ENCODE results near the gene FBXO46.

Gene FBXO46, protein sequence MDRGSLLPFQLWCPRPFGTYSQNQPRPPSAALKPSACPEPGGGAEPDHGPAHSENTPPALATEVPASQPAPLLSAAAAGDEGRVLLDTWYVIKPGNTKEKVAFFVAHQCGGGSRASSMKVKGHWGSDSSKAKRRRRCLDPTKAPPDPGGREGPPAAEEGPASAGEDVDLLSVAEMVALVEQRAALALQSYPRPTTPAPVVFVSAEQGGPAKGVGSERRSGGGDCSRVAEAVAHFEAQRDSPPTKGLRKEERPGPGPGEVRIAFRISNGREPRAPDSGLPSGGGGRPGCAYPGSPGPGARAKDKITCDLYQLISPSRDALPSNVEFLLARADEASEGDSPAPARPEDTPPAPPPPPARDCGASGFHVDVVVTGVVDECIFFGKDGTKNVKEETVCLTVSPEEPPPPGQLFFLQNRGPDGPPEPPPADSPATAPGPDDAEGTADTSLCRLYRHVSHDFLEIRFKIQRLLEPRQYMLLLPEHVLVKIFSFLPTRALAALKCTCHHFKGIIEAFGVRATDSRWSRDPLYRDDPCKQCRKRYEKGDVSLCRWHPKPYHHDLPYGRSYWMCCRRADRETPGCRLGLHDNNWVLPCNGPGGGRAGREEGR

DNA sequence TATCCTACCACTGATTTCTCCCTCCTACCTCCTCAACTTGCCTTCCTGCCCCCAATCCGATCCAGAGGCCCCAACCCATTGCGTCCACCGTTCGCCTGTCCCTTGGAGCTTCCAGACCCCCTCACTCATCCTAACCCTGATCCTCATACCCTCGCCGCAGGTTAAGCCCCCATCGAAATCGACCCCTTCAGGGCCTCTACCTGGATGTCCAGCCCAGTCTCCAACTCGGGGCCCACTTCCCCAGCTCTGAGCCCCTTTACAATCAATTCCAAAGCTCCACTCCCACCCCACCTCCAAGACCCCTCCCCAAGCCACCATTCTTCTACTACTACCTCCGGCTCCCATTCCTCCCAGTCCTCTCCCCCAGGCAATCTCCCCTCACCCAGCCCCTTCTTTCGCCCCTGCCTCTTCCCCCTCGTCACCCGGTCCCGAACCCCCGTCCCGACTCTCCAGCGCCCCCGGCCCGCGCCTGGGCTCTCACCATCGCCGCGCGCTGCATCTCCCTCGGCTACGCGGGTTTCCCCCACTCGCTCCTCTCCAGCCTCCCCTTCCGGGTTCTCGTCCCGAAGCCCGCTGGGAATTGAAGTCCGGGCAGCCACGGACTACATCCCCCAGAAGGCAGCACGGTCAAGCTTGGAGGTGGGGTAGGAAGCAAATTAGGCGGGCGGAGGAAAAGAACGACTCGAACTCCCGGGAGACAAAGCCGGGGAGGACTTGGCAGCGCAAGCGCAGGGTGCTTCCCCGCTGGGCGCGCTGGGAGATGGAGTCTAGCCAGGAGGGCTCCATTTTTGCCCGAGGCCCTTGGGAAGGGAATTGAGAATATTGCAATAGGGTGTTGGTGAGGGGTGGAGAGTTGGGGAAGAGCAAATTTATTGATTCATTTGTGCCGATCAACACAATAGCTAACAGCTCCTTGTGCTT, at the start of gene FBXO46:
FBXO46 (minus strand) TSS at position 529 of the 921 bp plus-strand sequence. CDS start 17,401 bp downstream, outside the sequence.
- FAIRE-seq = peak; percentile 98

DNA sequence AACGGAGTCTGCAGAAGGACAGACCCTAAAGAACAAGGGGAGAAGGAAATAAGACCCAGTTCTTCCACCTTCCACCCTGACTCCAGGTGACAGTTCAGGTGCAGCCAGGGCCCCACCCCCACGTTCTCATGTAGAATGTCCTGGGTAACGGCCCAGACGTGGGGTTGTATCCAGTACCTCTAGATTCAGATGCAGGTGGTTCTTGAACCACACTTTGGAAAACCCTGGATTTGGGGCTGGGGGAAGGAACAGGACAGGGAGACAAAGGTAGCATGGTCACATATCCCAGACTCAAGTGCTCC, 49.4 kb upstream of the FBXO46 start:
- FAIRE-seq = no peak

DNA sequence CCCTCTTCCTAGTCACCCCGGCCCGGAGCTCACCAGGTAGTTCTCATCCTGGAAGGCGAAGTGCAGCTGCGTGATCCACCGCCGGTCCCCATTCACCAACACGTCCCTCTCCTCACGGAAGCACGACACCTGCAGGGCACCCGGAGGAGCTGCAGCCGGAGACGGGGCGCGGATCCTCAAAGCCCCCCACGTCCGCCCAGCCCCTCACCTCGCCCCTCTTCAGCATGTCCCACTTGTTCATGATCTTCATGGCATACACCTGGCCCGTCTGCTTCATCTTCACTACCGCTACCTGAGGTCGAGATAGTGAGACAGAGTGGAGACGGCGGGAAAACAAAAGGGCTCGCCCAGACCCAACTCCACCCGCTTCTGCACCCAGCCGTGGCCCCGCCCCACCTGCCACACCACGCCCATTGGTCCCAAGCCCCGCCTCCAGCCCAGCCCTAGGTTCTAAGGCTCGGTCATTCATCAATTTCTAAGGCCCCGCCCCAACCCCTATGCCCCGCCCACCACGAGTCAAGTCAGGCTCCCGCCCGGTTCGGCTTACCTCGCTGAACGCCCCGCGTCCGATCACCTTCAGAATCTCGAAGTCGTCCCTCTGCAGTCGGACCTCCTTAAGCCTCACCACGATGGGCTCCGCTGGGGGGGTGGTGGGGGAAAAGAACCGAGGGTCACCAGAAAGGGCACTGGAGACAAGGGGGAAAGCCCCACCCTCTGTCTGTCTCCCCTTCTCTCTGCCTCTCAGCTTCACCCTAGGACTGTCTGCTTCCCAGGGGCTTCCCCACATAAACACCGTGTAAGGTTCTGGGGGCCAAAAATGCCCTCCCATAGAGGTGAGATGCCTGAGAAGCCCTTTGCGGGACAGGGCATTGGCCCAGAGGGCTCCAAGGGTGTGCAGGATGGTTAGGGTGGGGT, 48.8 kb upstream of the FBXO46 start:
- FAIRE-seq = no peak

DNA sequence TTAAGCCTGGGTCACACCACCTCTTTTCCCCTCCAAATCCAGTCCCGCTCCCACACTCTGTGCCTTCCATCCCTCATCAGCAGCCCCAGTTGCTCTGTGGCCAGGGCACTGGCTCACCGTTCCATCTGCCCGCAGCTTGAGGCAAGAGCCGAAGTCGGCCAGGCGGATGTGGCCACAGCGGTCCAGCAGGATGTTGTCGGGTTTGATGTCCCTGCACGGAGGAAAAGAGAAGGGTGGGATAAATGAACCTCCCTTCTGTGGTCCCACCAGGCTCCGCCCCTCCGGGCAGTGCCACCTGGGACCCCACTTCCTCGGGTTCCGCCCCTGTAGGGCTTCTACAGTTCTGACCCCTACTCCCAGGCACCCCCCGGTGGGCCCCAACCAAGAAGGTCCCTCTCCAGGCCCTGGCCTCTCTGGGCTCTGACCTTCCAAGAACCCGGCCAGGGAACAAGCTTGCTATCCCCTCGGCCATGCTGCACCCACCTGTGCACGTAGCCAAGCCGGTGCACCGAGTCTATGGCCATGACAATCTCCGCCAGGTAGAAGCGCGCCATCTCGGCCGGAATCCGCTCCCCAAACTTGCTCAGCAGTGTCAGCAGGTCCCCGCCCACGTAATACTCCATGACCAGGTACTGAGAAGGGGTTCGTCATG, 47.4 kb upstream of the FBXO46 start:
- no peak for FAIRE-seq

DNA sequence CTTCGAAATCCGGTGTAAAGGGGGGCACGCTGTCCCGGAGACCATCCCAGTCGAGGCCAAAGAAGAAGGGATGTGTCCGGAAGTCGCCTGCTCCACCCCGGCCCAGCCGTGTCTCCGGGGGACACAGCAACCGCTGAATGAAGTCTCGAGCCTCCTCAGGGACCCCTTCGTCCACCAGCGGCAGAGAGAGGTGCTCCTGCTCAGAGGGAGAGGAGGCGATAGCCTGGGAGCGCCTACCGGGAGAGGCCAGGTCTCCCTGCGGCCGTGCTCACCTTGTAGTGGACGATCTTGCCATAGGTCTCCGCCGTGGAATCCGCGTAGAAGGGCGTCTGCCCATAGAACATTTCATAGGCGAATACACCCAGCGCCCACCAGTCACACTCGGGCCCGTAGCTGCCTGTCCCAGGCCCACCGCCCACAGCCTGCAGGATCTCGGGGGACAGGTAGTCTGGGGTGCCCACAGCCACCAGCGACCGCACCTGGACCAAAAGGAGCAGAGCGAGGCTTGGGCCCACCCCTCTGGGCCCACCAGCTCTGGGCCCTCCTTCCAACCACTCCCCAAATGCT, 46.8 kb upstream of the FBXO46 start:
- no peak for FAIRE-seq

DNA sequence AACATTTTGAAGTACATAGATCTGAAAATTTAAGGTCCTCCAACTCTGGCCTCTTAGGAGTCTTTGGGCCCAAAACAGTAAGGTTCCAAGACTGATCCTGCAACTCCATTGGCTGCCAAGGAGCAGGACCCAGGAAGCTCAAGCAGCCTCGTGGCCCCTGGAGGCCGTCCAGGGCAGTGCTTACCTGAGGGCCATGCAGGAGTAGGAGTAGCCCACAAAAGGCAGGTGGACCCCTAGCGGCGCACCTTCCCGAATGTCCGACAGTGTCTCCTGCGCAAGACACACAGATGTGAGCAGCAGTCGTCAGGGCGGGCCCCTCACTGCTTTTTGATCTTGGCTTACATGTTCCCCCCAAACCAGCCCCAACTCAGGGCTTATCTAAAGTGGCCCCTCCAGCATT, 44.1 kb upstream of the FBXO46 start:
- FAIRE-seq = no peak

DNA sequence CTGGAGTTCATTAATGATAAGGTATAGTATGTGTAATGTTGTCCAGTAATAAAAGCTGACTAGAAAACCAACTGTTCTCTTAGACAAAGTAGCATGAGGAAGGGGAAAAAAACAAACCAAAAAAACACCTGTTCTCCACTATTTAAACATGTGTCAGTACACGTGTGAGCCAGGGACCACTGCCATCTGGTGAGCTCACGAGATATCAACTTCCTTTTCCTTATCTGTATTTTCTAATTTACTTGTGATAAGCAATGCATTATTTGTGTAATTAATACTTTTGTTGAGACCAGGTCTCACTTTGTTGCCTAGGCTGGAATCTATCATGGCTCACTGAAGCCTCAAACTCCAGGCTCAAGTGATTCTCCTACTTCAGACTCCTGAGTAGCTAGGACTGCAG, 42.7 kb upstream of the FBXO46 start:
- no peak for FAIRE-seq

DNA sequence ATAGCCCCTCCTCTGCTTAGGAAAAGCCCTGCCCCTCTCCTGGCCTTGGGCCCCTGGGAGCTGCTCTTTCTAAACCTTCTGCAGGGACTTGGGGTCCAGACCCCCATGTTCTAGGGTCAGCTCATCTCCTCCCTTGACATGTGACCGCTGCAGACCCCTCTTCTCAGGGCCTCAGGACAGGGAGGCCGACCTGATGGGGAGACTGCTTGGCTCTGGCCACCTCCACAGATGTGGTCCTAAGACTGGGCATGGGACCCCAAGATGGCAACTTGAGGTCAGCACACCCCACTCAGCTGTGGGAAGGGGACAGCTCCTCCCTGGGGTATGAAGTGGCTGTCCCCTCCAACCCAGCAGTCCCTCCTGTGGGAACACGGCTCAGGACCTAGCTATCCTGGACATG, 42.2 kb upstream of the FBXO46 start:
- no peak for FAIRE-seq

DNA sequence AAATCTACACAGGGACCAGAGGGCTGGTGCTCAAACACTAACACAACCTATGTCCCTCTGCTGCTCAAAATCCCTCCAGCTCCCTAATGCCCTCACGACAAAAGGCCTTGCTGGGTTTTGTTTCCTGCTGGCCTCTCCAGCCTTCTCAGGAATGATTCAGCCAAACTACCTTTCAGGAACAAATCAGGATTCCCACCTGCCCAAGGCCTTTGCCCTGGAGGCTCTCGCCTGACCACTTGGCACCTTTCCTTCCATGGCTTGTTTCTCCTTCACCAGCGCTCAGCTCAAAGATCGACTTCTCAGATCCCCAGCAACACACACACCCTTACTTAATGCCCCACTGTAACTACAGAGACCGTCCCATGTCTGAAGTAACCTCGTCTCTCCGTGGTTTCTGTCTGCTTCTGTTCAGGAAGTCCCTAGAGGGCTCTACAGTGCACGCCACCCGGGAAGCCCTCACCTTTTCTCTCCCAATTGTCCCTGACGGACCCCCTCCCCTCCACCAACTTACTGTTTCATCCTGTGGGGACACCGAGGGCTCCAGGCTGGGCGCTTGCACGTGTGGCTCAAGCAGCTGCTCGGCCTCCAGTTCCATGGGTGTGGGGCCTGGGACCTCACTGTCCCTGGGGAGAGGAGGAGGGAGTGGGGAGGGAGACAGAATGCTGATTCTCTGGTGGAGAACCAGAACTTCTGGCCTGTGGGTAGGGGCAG, 41.6 kb upstream of the FBXO46 start:
- no peak for FAIRE-seq

DNA sequence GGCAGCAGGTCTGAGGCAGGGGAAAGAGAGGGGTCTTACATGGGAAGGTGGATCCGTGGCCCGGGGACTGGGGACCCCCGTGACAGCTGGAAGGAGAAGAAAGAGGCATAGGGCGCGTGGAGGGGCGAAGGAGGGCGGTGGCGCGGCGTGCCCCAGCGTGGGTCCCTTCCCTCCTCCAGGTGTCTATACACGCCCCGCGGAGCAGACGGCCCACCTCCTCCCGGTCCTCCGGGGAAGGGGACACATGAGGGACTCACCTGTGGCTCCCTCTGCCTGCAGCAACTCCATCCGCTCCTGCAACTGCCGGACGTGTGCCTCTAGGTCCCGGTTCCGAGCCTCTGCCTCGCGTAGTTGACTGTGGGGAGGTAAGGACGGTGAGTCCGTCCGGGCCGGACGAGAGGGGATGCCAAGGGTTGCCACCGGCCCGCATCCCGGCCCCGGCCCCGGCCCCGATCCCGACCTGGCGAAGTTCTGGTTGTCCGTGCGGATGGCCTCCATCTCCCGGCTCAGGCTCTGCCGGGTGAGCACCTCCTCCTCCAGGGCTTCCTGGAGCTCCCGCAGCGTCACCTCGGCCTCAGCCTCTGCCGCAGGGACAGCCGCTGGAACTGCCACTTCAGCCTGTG, 40.7 kb upstream of the FBXO46 start:
- no peak for FAIRE-seq

DNA sequence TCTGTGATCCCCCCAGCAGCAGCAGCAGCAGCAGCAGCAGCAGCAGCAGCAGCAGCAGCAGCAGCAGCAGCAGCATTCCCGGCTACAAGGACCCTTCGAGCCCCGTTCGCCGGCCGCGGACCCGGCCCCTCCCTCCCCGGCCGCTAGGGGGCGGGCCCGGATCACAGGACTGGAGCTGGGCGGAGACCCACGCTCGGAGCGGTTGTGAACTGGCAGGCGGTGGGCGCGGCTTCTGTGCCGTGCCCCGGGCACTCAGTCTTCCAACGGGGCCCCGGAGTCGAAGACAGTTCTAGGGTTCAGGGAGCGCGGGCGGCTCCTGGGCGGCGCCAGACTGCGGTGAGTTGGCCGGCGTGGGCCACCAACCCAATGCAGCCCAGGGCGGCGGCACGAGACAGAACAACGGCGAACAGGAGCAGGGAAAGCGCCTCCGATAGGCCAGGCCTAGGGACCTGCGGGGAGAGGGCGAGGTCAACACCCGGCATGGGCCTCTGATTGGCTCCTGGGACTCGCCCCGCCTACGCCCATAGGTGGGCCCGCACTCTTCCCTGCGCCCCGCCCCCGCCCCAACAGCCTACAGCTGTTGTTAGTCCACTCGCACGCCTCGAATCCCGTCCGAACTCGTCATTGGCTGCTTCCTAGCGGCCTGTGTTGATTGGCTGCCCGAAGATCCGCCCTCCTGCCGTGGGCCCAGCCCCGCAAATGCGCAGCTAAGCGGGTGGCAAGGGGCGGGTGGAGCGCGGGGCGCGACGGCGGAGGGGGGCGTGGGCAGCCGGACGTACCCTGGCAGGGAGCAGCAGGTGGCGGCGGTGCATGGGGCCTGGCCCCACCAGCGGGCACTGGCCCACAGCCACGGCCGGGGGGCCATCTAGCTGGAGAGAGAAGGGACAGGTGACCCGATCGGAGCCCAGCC, 39.8 kb upstream of the FBXO46 start:
- FAIRE-seq = peak; percentile 96

DNA sequence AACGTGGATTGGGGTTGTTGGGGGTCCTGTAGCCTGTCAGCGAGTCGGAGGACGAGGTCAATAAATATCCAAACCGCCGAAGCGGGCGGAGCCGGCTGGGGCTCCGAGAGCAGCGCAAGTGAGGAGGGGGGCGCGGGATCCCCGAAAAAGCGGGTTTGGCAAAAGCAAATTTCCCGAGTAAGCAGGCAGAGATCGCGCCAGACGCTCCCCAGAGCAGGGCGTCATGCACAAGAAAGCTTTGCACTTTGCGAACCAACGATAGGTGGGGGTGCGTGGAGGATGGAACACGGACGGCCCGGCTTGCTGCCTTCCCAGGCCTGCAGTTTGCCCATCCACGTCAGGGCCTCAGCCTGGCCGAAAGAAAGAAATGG, 39.1 kb upstream of the FBXO46 start:
- no peak for FAIRE-seq

DNA sequence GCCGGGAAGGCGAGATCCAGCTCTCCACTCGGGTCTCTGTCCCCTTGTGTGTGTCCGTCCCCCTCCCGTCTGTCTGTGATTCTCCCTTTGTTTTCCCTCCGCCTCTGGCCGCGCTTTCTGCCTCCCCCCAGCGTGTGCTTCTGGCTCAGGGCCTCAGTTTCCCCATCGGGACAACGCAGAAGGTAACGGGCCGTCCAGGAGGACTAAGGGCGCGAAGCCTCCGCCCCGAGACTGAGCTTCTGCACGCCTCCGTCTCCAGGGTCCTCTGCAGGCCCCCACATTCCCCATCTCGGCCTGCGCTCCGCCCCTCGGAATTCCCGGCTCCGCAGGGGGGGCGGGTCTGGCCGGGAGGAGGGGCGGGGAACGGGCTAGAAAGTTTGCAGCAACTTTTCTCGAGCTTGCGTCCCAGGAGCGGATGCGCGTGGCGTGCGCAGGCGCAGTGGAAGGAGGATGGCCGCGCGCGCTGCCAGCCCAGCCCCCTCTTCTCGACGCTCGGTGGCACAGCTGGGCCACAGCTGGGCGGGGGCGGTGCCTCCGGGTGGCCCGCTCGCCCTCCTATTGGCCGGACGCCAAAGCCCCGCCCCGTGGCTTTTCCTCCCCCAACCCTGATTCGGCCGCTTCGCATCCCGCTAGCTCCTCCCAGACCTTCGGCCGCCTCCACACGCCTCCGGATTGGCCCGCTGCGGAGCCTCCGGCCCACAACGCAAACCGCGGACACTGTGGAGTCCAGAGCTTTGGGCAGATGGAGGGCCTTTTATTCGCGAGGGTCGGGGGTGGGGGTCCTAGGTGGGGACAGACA, 38.5 kb upstream of the FBXO46 start, which contains the start of gene SIX5:
SIX5 (minus strand) TSS at position 269 of the 799 bp plus-strand sequence. CDS start 408 bp downstream, outside the sequence.
- peak; percentile 92 for FAIRE-seq

DNA sequence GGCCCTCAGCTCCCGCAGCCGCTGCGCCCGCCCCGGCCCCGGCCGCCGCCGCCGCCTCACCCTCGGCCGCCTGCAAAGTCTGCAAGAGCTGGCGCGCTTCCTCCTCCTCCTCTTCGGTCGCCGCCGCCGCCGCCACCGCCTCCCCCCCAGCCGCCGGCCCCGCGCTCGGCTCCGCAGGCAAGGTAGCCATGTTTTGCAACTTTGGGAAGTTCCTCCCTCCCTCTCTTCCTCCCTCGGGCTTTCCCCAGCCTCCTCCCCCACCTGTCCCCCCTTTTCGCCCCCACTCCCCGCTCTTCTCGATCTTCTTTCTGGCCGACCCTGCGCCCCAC, 37.9 kb upstream of the FBXO46 start:
- no peak for FAIRE-seq

DNA sequence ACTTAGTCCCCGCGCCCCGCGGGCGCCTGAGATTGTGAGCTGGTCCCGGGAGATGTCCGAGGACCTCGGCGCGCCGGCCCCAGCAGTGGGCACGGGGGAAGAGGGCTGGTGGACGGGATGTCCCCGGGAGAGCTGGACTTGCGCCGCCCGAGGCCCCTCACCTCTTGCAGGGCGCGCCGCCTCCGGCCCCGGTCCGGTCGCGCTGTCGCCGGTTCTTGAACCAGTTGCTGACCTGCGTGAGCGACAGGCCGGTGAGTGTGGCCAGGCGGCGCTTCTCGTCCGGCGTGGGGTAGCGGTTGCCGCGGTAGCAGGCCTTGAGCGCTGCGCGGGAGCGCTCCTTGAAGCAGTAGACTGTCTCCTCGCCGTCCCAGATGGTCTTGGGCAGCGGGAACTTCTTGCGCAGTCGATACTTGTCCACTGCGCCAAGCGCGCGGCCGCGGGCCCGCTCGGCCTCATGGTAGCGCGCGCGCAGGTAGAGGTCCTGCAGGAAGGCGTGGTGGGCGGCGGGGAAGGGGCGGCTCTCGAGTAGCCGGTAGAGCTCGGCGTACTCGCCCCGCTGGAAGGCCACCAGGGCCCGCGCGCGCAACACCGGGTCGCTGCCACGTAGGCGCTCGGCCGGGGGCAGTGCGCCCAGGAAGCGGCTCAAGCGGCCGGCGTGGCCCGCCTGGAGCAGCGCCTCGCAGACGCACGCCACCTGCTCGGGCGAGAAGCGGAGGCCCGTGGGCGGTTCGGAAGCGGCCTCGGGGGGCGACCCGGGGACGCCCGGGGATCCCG, 37.4 kb upstream of the FBXO46 start:
- FAIRE-seq = no peak

DNA sequence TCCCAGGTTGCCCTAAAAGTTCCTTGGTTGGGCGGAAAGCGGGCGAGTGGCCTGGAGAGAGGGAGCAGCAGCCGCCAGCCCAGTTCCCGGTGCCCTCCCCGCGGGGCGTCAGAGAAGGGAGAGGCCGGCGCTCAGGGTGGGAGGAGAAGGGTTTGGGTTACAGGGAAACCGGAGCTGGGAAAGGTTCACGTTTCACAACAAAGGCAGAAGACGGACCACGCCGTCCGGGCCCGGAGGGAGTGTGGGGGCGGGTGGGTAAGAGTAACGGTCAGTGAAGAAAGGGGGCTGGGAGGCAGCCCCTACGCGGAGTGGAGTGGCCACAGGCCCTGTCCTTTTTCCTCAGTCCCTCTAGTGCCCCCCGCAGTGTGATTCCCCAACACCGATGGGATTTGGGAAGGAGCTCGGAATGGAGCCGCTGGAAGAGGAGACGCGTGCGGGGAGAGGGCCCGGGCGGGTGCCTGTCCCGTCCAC, 36.7 kb upstream of the FBXO46 start:
- no peak for FAIRE-seq

DNA sequence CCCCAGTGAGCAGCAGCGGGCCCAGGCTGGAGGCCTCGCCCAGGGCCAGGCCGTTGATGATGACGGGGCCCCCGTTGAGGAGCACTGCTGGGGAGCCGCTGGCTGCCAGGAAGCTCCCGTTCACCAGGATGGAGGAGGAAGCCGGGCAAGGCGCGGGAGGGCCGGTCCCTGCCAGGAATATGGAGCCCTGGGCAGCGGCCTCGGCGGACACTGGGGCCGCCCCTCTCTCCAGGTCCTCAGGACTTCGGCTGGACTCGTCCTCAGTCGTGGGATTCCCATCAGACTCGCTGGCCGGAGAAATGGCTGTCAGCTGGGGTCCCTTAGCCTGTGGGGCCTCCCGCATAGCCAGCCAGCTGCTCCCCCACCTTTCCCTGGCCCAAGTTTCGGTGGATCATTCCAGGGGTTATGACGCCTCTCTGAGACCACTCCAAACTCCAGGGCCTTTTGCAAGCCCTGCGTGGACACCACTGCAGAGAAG, 36.2 kb upstream of the FBXO46 start:
- FAIRE-seq = no peak

Measured in endometrium (tissue), 2 donors.